ENCODE data around the gene MARS1. TPM values are rescaled to one million over a fixed set of nuclear protein-coding genes. Genes with fewer than 3 reads are reported as not detected.

MARS1 gene
- 81.9 and 126 TPM in 2 replicates for total RNA-seq

GRCh38 chr12:57487597-57488401 is at the start of gene MARS1:
Gene MARS1, plus strand, starts transcription at chr12:57488068. Its CDS starts 23 bp downstream, at chr12:57488091.

GRCh38 chr12:57454566-57455373 is 33.1 kb upstream of the MARS1 start, which contains the start of gene INHBE:
Gene INHBE, plus strand, starts transcription at chr12:57455307. Its CDS starts 230 bp downstream, at chr12:57455537.

GRCh38 chr12:57459750-57460467 is 28.0 kb upstream of the MARS1 start, which contains the start of gene GLI1:
Gene GLI1, plus strand, starts transcription at chr12:57459785. Its CDS starts 3,907 bp downstream, at chr12:57463692.

GRCh38 chr12:57479376-57480115 is 8.3 kb upstream of the MARS1 start, which contains the start of gene ARHGAP9:
Gene ARHGAP9, minus strand, starts transcription at chr12:57479866. Its CDS starts 460 bp downstream, at chr12:57479406.

GRCh38 chr12:57520053-57520818 is 32.4 kb downstream of the MARS1 start, which contains the start of gene DDIT3:
Gene DDIT3, minus strand, starts transcription at chr12:57520514. Its CDS starts 3,108 bp downstream, at chr12:57517406.

GRCh38 chr12:57522011-57522886 is 34.4 kb downstream of the MARS1 start, which contains the start of gene MBD6:
Gene MBD6, plus strand, starts transcription at chr12:57522824. Its CDS starts 1,480 bp downstream, at chr12:57524304.

GRCh38 chr12:57546438-57547287 is 58.8 kb downstream of the MARS1 start, which contains the start of gene DCTN2:
Gene DCTN2, minus strand, starts transcription at chr12:57547192. Its CDS starts 129 bp downstream, at chr12:57547063.

GRCh38 chr12:57549909-57550640 is 62.2 kb downstream of the MARS1 start, which contains the start of gene KIF5A:
Gene KIF5A, plus strand, starts transcription at chr12:57550044. Its CDS starts 228 bp downstream, at chr12:57550272.

Small RNA genes within 50 kb of the gene (small RNA-seq; reads per million reads assigned to genes)
- gene MIR616 = 0.19 reads per million

Other genes starting within 250 kb of the MARS1 start
- gene STAC3, start 236.9 kb upstream of the MARS1 start, total RNA-seq = 0.59 and 0.73 TPM in 2 replicates
- gene R3HDM2, start 57.0 kb upstream of the MARS1 start, total RNA-seq = 14.7 and 26.4 TPM in 2 replicates
- gene INHBC, start 53.3 kb upstream of the MARS1 start, total RNA-seq = under 0.01 TPM in 1 of 2 replicates, not detected in the other
- gene INHBE, start 32.8 kb upstream of the MARS1 start, total RNA-seq = not detected in 2 replicates
- under 0.01 and 0.78 TPM in 2 replicates for gene GLI1, start 28.3 kb upstream of the MARS1 start, total RNA-seq
- under 0.01 TPM in 1 of 2 replicates, not detected in the other for gene ARHGAP9, start 8.2 kb upstream of the MARS1 start, total RNA-seq
- 16.6 and 19.1 TPM in 2 replicates for gene DDIT3, start 32.4 kb downstream of the MARS1 start, total RNA-seq
- gene MBD6, start 34.8 kb downstream of the MARS1 start, total RNA-seq = 2.9 and 5.7 TPM in 2 replicates
- 89.3 and 95.6 TPM in 2 replicates for gene DCTN2, start 59.1 kb downstream of the MARS1 start, total RNA-seq
- gene KIF5A, start 62.0 kb downstream of the MARS1 start, total RNA-seq = under 0.01 and 0.20 TPM in 2 replicates
- 1.8 and 2.6 TPM in 2 replicates for gene PIP4K2C, start 103.1 kb downstream of the MARS1 start, total RNA-seq
- gene DTX3, start 116.8 kb downstream of the MARS1 start, total RNA-seq = 0.78 and 3.7 TPM in 2 replicates
- 0.98 and 4.0 TPM in 2 replicates for gene ARHGEF25, start 123.4 kb downstream of the MARS1 start, total RNA-seq
- gene B4GALNT1, start 145.1 kb downstream of the MARS1 start, total RNA-seq = under 0.01 and 0.20 TPM in 2 replicates
- gene OS9, start 206.1 kb downstream of the MARS1 start, total RNA-seq = 80.9 and 99.9 TPM in 2 replicates